MM.1S (cell line): ENCODE data around the gene MYRF.
A peak's percentile ranks its signal among the peaks of the same experiment; 100 is the strongest.

Source experiments
- DNase-seq: peaks from one replicate; pipeline ENCODE4 v3.0.0-alpha.2; 2015
- H2AFZ ChIP-seq: fragments of 300-600 bp; sonication (generic); 2 replicates; pipeline ENCODE4 v1.6.0; 2016; ENCODE audit warnings: antibody characterized with exemption, low read length
- H3F3A ChIP-seq: fragments of 300-600 bp; sonication (generic); 2 replicates; pipeline ENCODE4 v1.6.1; 2016; ENCODE audit warnings: mild to moderate bottlenecking, antibody characterized with exemption, low read length, moderate library complexity, mixed read lengths; ENCODE audit not compliant: insufficient read depth
- H3K27ac ChIP-seq: fragments of 300-600 bp; sonication (generic); 2 replicates; pipeline ENCODE4 v1.5.1; 2016; ENCODE audit warnings: mild to moderate bottlenecking, low read length
- H3K27me3 ChIP-seq: fragments of 300-600 bp; sonication (generic); replicated peaks from 2 replicates; pipeline ENCODE4 v1.6.0; 2016; ENCODE audit warnings: low read length; ENCODE audit not compliant: insufficient read depth
- H3K36me3 ChIP-seq: fragments of 300-600 bp; sonication (generic); replicated peaks from 2 replicates; pipeline ENCODE4 v1.6.1; 2016; ENCODE audit warnings: mild to moderate bottlenecking, low read length, mixed read lengths; ENCODE audit not compliant: insufficient read depth
- H3K4me1 ChIP-seq: fragments of 300-600 bp; sonication (generic); 2 replicates; pipeline ENCODE4 v1.6.1; 2016; ENCODE audit warnings: low read length, mixed read lengths
- H3K4me2 ChIP-seq: fragments of 300-600 bp; sonication (generic); 2 replicates; pipeline ENCODE4 v1.6.0; 2016; ENCODE audit warnings: low read depth, low read length
- H3K4me3 ChIP-seq: fragments of 300-600 bp; sonication (generic); 2 replicates; pipeline ENCODE4 v1.5.1; 2016; ENCODE audit warnings: low read length, mixed read lengths
- H3K79me2 ChIP-seq: fragments of 300-600 bp; sonication (generic); 2 replicates; pipeline ENCODE4 v1.6.1; 2016; ENCODE audit warnings: mixed run types, low read length, mixed read lengths
- H3K9ac ChIP-seq: fragments of 300-600 bp; sonication (generic); 2 replicates; pipeline ENCODE4 v1.6.1; 2016; ENCODE audit warnings: low read length, mixed read lengths
- H3K9me2 ChIP-seq: fragments of 300-600 bp; sonication (generic); replicated peaks from 2 replicates; pipeline ENCODE4 v1.6.1; 2016; ENCODE audit warnings: mild to moderate bottlenecking, low read length, mixed read lengths; ENCODE audit not compliant: insufficient read depth
- H3K9me3 ChIP-seq: fragments of 300-600 bp; sonication (generic); replicated peaks from 2 replicates; pipeline ENCODE4 v1.6.1; 2016; ENCODE audit warnings: mild to moderate bottlenecking, low read length, mixed read lengths; ENCODE audit not compliant: insufficient read depth
- H4K20me1 ChIP-seq: fragments of 300-600 bp; sonication (generic); 2 replicates; pipeline ENCODE4 v1.6.1; 2016; ENCODE audit warnings: mild to moderate bottlenecking, low read length, moderate library complexity, mixed read lengths; ENCODE audit not compliant: insufficient read depth
- CTCF ChIP-seq: fragments of 300-600 bp; sonication (generic); IDR thresholded peaks from 2 replicates; pipeline ENCODE4 v1.5.1; 2016; ENCODE audit warnings: antibody characterized with exemption, low read length, mixed read lengths
- EZH2 ChIP-seq: fragments of 300-600 bp; sonication (generic); optimal IDR thresholded peaks from 2 replicates; pipeline ENCODE3; 2017; ENCODE audit warnings: low read depth, mild to moderate bottlenecking, antibody characterized with exemption, low read length, mixed read lengths
- EZH2phosphoT487 ChIP-seq: fragments of 300-600 bp; sonication (generic); IDR thresholded peaks from 2 replicates; pipeline ENCODE4 v1.6.1; 2018; ENCODE audit warnings: antibody characterized with exemption, low read length

Gene MYRF

GRCh38 chr11:61746442-61747191 is 5.8 kb upstream of the MYRF start:
- Histone ChIP-seq H3K4me3 (no peak overlapping the region), H3K27ac (no peak overlapping the region), H3K27me3 (peaks cover 74% of the 10 kb centered on the region), H4K20me1 (no peaks in the 10 kb centered on the region), H3K4me2 (no peak overlapping the region), H3K9me2 (no peaks in the 10 kb centered on the region), H3K36me3 (no peaks in the 10 kb centered on the region), H3K9me3 (no peaks in the 10 kb centered on the region), H3K9ac (no peak overlapping the region), H3F3A (no peaks in the 10 kb centered on the region), H3K79me2 (no peaks in the 10 kb centered on the region), H3K4me1 (no peaks in the 10 kb centered on the region), H2AFZ (no peak overlapping the region)
- TF ChIP-seq EZH2phosphoT487 = no peak
- TF ChIP-seq EZH2 = no peak
- TF ChIP-seq CTCF = no peak
- no peak for DNase-seq

- Histone ChIP-seq H3K27me3 (peaks cover 72% of the 10 kb centered on the region), H3K9ac (no peak overlapping the region), H3K27ac (no peak overlapping the region), H3K79me2 (no peaks in the 10 kb centered on the region), H4K20me1 (no peaks in the 10 kb centered on the region), H3F3A (no peaks in the 10 kb centered on the region), H3K9me2 (no peaks in the 10 kb centered on the region), H2AFZ (peak overlapping the region; percentile 24; the same call in 1 of the 2 replicates), H3K4me3 (no peak overlapping the region), H3K4me1 (no peaks in the 10 kb centered on the region; the same call in 1 of the 2 replicates), H3K9me3 (no peaks in the 10 kb centered on the region), H3K36me3 (no peaks in the 10 kb centered on the region), H3K4me2 (peak overlapping the region; percentile 27; the same call in 1 of the 2 replicates)
- DNase-seq = peak; percentile 47
- TF ChIP-seq EZH2phosphoT487 (no peak), CTCF (peak; percentile 87)
These were observed 5.1 kb upstream of the MYRF start for GRCh38 chr11:61747192-61747966.

- Histone ChIP-seq H3K27ac (no peak overlapping the region), H3K9me3 (no peaks in the 10 kb centered on the region), H3K4me3 (no peak overlapping the region), H3K9ac (no peak overlapping the region), H3K27me3 (peaks cover 72% of the 10 kb centered on the region), H3K4me1 (no peaks in the 10 kb centered on the region; the same call in 1 of the 2 replicates), H3K79me2 (no peaks in the 10 kb centered on the region), H2AFZ (peak overlapping the region; percentile 24; the same call in 1 of the 2 replicates), H3K36me3 (no peaks in the 10 kb centered on the region), H3F3A (no peaks in the 10 kb centered on the region), H3K9me2 (no peaks in the 10 kb centered on the region), H3K4me2 (peak overlapping the region; percentile 27; the same call in 1 of the 2 replicates), H4K20me1 (no peaks in the 10 kb centered on the region)
- DNase-seq = no peak
- TF ChIP-seq EZH2 (no peak), CTCF (peak; percentile 26; the same call in 1 of the 2 replicates)
These were observed 4.5 kb upstream of the MYRF start for GRCh38 chr11:61747967-61748285.
